HG03558 (cell line): Measurements from ENCODE around the gene RBM33.
"Not testable (repeated sequence)": the region's sequence is repeated elsewhere in the genome, so short reads cannot be mapped to it uniquely, and the experiment has no call there.

Experiments
- ATAC-seq: cut with Tn5 transposase; IDR thresholded peaks from one replicate; pipeline ENCODE4 v1.9.1; 2021; ENCODE audit warnings: moderate number of reproducible peaks; ENCODE audit not compliant: unreplicated experiment; ENCODE audit errors: extremely low read depth

Gene RBM33

GRCh38 chr7:155644178-155644970 lies at the start of gene RBM33:
Gene RBM33, plus strand, starts transcription at chr7:155644661. Its CDS starts 216 bp downstream, at chr7:155644877.
- ATAC-seq = peak; percentile 49

- ATAC-seq = no peak
Measured at GRCh38 chr7:155594961-155595366, 49.5 kb upstream of the RBM33 start.

- ATAC-seq = no peak
Measured at GRCh38 chr7:155597753-155598140, 46.7 kb upstream of the RBM33 start.

- ATAC-seq = peak; percentile 62
Measured at GRCh38 chr7:155598810-155599210, 45.7 kb upstream of the RBM33 start.

GRCh38 chr7:155602156-155602555 lies 42.3 kb upstream of the RBM33 start:
- ATAC-seq = no peak

- no peak for ATAC-seq
Measured at GRCh38 chr7:155602750-155603149, 41.7 kb upstream of the RBM33 start.

- no peak for ATAC-seq
Measured at GRCh38 chr7:155603205-155603857, 41.1 kb upstream of the RBM33 start.

GRCh38 chr7:155603858-155604503 lies 40.5 kb upstream of the RBM33 start:
- no peak for ATAC-seq

- no peak for ATAC-seq
Measured at GRCh38 chr7:155604504-155604997, 39.9 kb upstream of the RBM33 start.

GRCh38 chr7:155609185-155609584 lies 35.3 kb upstream of the RBM33 start:
- no peak for ATAC-seq

- ATAC-seq = no peak
Measured at GRCh38 chr7:155610633-155611193, 33.7 kb upstream of the RBM33 start.

- ATAC-seq = no peak
Measured at GRCh38 chr7:155611808-155612447, 32.5 kb upstream of the RBM33 start.

GRCh38 chr7:155612658-155613057 lies 31.8 kb upstream of the RBM33 start:
- ATAC-seq = no peak

- not testable (repeated sequence) for ATAC-seq
Measured at GRCh38 chr7:155615085-155615484, 29.4 kb upstream of the RBM33 start.

- ATAC-seq = no peak
Measured at GRCh38 chr7:155618708-155619633, 25.5 kb upstream of the RBM33 start.

- no peak for ATAC-seq
Measured at GRCh38 chr7:155619634-155620271, 24.7 kb upstream of the RBM33 start.

- no peak for ATAC-seq
Measured at GRCh38 chr7:155620497-155620896, 24.0 kb upstream of the RBM33 start.

- no peak for ATAC-seq
Measured at GRCh38 chr7:155621418-155621980, 23.0 kb upstream of the RBM33 start.
